ENCODE results near the gene CARD9. TPM values are rescaled to one million over a fixed set of nuclear protein-coding genes. Genes with fewer than 3 reads are reported as not detected.

The CARD9 gene
- total RNA-seq, 1 donor from 2014 or later: 0.89 TPM

DNA sequence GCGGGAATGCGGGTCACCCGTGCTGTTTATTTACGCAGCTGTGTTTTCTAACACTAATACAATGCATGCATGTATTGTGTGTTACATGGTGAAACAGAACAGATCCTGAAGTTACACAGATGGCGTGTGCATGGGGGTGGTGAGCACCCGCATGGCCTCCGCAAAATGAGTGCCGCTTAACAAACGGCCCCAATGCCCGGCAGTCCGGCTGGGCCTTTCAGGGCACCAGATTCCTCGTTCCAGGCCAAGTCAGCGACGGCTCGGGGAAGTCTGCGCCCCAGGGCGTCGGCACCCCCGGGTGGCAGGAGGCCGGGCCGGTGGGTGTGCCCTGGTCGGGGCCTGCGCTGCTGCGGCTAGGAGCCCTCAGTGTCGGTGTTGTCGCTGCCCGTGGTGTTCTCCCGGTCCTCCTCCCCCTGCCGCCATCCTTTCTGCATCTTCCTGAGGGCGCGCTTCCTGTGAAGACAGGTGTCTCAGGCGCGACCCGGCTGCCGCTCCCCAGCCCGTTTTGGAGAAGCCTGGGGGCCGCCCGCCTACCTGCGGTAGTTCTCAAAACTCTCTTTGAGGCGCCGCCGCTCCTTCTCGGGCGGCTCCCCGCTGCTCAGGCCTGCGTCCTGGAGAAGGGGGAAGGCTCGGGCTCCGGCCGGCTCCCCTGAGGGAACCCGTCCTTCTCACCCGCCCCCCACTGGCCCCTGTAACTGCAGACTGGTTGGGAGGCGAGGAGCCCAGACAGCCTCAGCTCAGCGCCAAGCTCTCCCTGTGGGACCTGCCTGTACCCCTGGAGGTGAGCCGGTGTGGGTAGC, 9.3 kb downstream of the CARD9 start:
- intact Hi-C loops (cut with micrococcal nuclease): loop anchor here (1.0 to 5.0 kb wide), 11 partner anchors 21 to 403 kb away; partner anchors contain the start of genes GPSM1, INPP5E, QSOX2 and SEC16A
- H3K36me3 Mint-ChIP-seq (ENCODE audit: low read depth): peaks cover 20% of the 10 kb centered on the region
- H3K4me1 Mint-ChIP-seq: peaks cover 9% of the 10 kb centered on the region
- POLR2A ChIA-PET: interaction anchor here (0.7 to 2.4 kb wide), 13 partner anchors 17 to 254 kb away, joined by 3 to 19 read pairs (median 5); partner anchors contain the start of genes ENTR1, PMPCA and SNAPC4
- DNase-seq (no peak), ATAC-seq (ENCODE audit: low read depth) (no peak)
- TF ChIP-seq, protein P1, sequence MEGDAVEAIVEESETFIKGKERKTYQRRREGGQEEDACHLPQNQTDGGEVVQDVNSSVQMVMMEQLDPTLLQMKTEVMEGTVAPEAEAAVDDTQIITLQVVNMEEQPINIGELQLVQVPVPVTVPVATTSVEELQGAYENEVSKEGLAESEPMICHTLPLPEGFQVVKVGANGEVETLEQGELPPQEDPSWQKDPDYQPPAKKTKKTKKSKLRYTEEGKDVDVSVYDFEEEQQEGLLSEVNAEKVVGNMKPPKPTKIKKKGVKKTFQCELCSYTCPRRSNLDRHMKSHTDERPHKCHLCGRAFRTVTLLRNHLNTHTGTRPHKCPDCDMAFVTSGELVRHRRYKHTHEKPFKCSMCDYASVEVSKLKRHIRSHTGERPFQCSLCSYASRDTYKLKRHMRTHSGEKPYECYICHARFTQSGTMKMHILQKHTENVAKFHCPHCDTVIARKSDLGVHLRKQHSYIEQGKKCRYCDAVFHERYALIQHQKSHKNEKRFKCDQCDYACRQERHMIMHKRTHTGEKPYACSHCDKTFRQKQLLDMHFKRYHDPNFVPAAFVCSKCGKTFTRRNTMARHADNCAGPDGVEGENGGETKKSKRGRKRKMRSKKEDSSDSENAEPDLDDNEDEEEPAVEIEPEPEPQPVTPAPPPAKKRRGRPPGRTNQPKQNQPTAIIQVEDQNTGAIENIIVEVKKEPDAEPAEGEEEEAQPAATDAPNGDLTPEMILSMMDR (IDR thresholded peaks at IDR 0.05): no peak
- H3K27ac Mint-ChIP-seq: no peak overlapping the region
- peak overlapping the region; percentile 28 for H3K4me3 Mint-ChIP-seq
- H3K27me3 Mint-ChIP-seq: no peaks in the 10 kb centered on the region
- CTCF ChIA-PET: interaction anchor here (1.0 to 1.7 kb wide), 4 partner anchors 27 to 53 kb away, joined by 3 to 8 read pairs (median 4); no protein-coding TSS in a partner anchor
- H3K9me3 Mint-ChIP-seq: no peaks in the 10 kb centered on the region

DNA sequence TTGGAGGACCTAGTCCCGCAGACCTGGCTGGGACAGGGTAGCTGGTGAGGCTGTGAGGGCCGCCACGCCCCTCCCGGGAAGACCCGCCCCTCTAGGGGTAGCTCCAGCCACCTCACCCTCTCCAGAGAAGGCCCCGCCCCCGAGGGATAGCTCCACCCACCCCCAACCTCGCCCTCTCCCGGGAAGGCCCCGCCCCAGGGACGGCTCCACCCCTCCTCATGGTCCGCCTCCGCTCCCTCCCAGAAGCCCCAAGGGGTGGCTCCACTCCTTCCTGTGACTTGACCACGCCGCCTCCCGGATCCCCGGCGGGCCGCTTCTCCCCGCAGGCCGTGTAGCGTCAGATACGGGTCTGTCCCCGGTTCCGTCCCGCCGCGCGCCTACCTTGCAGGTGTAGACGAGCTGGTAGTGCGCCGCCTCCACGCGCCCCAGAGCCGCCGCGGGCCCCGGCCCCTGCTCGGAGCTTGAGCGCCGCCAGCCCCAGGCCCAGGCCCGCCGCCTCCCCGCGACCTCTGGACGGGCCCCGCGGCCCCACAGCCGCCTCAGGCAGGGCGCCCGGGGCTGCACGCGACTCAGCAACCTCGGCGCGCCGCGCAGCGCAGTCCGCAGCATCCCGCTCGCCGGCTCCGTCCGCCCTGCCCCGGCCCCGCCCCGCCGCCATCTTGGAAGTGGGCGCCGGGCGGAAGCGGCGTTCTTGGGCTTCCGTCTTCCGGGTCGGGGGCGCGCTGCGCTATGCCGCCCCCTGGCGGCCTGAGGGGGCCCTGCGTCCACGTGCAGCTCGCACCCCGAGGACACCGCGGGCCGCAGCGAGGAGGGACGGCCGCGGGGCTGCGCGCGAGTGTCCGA, 10.1 kb downstream of the CARD9 start, which contains the start of gene DNLZ:
DNLZ (minus strand) TSS at position 639 of the 843 bp plus-strand sequence; CDS start at position 609, 30 bp downstream.
- Mint-ChIP-seq H3K27me3 (no peaks in the 10 kb centered on the region), H3K36me3 (ENCODE audit: low read depth) (peaks cover 20% of the 10 kb centered on the region), H3K4me1 (peaks cover 9% of the 10 kb centered on the region), H3K27ac (peak within 1 kb of the TSS; percentile 87), H3K9me3 (no peaks in the 10 kb centered on the region), H3K4me3 (peak within 1 kb of the TSS; percentile 86)
- DNase-seq (peak; percentile 90), ATAC-seq (ENCODE audit: low read depth) (peak; percentile 92)
- CTCF ChIA-PET: interaction anchor here (0.9 to 1.7 kb wide), 6 partner anchors 28 to 241 kb away, joined by 3 to 8 read pairs (median 3); no protein-coding TSS in a partner anchor
- intact Hi-C loops (cut with micrococcal nuclease): loop anchor here (1.0 to 5.0 kb wide), 11 partner anchors 21 to 402 kb away; partner anchors contain the start of genes GPSM1, INPP5E, QSOX2 and SEC16A
- TF ChIP-seq, protein P1 (IDR thresholded peaks at IDR 0.05): peak; percentile 84
- POLR2A ChIA-PET: interaction anchor here (0.6 to 2.4 kb wide), 24 partner anchors 9 to 456 kb away, joined by 3 to 19 read pairs (median 4); partner anchors contain the start of genes CAMSAP1, ENTR1, PMPCA and SNAPC4

DNA sequence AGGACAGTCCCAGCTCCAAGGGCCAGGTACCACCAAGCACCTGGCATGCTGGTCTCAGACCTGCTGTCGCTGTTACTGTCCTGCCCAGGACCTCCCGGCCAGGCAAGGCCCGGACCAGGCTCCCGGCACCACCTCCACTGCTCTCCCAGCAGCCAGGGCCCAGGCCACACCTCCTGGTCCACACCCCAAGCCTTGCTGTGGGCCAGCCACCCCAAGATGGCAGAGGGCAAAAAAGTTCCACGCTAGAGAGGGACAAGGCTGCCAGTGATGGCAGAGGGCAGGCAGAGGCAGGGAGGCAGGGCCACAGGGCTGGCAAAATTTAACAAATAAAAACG, 11.1 kb downstream of the CARD9 start:
- Mint-ChIP-seq H3K4me3 (no peak overlapping the region), H3K27me3 (no peaks in the 10 kb centered on the region), H3K4me1 (peaks cover 9% of the 10 kb centered on the region), H3K9me3 (no peaks in the 10 kb centered on the region), H3K36me3 (ENCODE audit: low read depth) (peaks cover 20% of the 10 kb centered on the region), H3K27ac (peak overlapping the region; percentile 30)
- ATAC-seq (ENCODE audit: low read depth) (no peak), DNase-seq (no peak)
- TF ChIP-seq, protein P1 (IDR thresholded peaks at IDR 0.05): no peak
- intact Hi-C loops (cut with micrococcal nuclease): loop anchor here (2.0 to 5.0 kb wide), 4 partner anchors 20 to 176 kb away; partner anchors contain the start of genes GPSM1 and INPP5E
- ChIA-PET CTCF (interaction anchor here (0.9 to 1.7 kb wide), 3 partner anchors 39 to 240 kb away, joined by 3 to 8 read pairs (median 4); no protein-coding TSS in a partner anchor), POLR2A (interaction anchor here (0.6 to 2.4 kb wide), 19 partner anchors 9 to 455 kb away, joined by 3 to 19 read pairs (median 5); partner anchors contain the start of genes CAMSAP1, ENTR1, PMPCA and SNAPC4)

DNA sequence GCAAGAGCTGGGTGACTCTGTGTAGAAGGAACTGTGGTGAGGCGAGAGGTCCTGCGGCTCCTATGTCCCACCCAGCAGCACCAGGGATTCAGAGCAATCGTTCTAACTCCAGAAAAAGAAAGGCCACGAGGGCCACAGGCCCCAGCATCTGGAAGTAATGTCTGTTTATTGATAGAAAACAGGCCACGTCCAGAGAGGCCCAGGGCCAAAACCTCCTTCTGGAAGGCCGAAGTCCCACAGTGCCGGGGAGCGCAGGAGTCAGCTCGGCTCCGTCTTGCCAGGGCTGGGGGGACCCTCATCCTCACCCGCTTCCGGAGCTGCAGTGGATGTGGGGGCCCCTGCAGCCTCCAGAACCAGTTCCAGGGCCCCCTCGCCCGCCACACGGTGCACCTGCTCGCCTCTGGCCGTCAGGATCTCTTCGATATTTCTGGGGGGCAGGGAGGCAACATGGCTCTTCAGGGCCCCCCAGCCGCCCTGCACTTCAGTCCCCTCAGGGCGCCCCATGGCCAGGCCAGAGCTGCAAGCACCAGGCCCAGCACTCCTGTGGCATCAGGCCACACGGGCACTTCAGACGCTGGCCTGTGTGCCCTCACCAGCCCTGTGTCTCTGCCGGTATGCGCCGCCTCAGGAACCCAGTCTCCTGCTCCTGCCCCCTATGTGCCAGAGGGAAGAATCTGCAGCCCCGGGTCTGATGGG, 11.6 kb downstream of the CARD9 start:
- Mint-ChIP-seq H3K27ac (peak overlapping the region; percentile 53), H3K4me3 (no peak overlapping the region), H3K36me3 (ENCODE audit: low read depth) (peaks cover 20% of the 10 kb centered on the region), H3K9me3 (no peaks in the 10 kb centered on the region), H3K27me3 (no peaks in the 10 kb centered on the region), H3K4me1 (peaks cover 9% of the 10 kb centered on the region)
- no peak for ATAC-seq (ENCODE audit: low read depth)
- ChIA-PET CTCF (no interaction called here), POLR2A (interaction anchor here (2.4 kb wide), 1 partner anchor 48 kb away, joined by 19 read pairs; the partner anchor contains the start of genes ENTR1 and PMPCA)
- TF ChIP-seq, protein P1 (IDR thresholded peaks at IDR 0.05): no peak
- DNase-seq: no peak
- intact Hi-C loops (cut with micrococcal nuclease): loop anchor here (2.0 to 5.0 kb wide), 4 partner anchors 19 to 177 kb away; partner anchors contain the start of genes GPSM1 and INPP5E

All from activated B cell treated with CpG ODN at 0.5 μM for 24 hours (primary cell).